ENCODE data around the gene UVRAG. TPM values are rescaled to one million over a fixed set of nuclear protein-coding genes. Genes with fewer than 3 reads are reported as not detected.
A peak's percentile ranks its signal among the peaks of the same experiment; 100 is the strongest.

UVRAG gene
- total RNA-seq, 1 donor = 28.2 TPM

DNA sequence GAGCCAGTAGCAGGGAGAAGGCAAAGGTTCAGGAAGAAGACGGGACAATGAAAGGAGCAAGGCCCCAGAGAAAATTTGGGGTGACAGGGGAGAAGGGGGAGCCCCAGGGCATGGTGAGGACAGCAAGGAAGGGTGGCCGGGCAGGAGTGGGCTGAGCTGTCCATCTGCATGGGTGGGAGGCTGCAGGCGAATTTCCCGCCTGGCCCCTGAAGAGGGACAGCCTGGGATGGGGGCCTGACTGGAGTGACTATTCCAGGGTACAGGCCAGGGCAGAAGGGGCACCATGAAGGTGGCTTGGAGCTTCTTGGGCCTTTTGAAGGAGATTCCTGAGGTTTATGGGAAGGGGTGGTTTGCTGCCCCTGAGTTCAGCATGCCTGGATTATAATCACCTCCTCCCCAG is 335.1 kb downstream of the UVRAG start:
- H4K20me1 ChIP-seq (ENCODE audit: insufficient read depth, low read length) = no peaks in the 10 kb centered on the region
- no peak overlapping the region for H3K27ac ChIP-seq (ENCODE audit: low read depth, low read length)
- H3K79me2 ChIP-seq (ENCODE audit: insufficient read depth, low read length) = no peaks in the 10 kb centered on the region
- no peak overlapping the region for H3K4me2 ChIP-seq (ENCODE audit: insufficient read depth, low read length)
- H3K27me3 ChIP-seq (ENCODE audit: insufficient read depth, low read length) = peaks cover 3% of the 10 kb centered on the region
- no peaks in the 10 kb centered on the region for H3K9me3 ChIP-seq (ENCODE audit: low read depth, low read length)
- peaks cover 3% of the 10 kb centered on the region for H3K4me1 ChIP-seq (ENCODE audit: insufficient read depth, low read length)
- no peak overlapping the region for H3K4me3 ChIP-seq (ENCODE audit: insufficient read depth, low read length)
- H3K36me3 ChIP-seq (ENCODE audit: insufficient read depth, low read length) = no peaks in the 10 kb centered on the region
- TF ChIP-seq, protein P1, sequence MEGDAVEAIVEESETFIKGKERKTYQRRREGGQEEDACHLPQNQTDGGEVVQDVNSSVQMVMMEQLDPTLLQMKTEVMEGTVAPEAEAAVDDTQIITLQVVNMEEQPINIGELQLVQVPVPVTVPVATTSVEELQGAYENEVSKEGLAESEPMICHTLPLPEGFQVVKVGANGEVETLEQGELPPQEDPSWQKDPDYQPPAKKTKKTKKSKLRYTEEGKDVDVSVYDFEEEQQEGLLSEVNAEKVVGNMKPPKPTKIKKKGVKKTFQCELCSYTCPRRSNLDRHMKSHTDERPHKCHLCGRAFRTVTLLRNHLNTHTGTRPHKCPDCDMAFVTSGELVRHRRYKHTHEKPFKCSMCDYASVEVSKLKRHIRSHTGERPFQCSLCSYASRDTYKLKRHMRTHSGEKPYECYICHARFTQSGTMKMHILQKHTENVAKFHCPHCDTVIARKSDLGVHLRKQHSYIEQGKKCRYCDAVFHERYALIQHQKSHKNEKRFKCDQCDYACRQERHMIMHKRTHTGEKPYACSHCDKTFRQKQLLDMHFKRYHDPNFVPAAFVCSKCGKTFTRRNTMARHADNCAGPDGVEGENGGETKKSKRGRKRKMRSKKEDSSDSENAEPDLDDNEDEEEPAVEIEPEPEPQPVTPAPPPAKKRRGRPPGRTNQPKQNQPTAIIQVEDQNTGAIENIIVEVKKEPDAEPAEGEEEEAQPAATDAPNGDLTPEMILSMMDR (IDR thresholded peaks at IDR 0.05; ENCODE audit: extremely low read depth, low read depth, low read length) = no peak
- DNase-seq (ENCODE audit: insufficient read length, low spot score, missing footprints) = no peak
- no peak overlapping the region for H2AFZ ChIP-seq (ENCODE audit: low read length)

DNA sequence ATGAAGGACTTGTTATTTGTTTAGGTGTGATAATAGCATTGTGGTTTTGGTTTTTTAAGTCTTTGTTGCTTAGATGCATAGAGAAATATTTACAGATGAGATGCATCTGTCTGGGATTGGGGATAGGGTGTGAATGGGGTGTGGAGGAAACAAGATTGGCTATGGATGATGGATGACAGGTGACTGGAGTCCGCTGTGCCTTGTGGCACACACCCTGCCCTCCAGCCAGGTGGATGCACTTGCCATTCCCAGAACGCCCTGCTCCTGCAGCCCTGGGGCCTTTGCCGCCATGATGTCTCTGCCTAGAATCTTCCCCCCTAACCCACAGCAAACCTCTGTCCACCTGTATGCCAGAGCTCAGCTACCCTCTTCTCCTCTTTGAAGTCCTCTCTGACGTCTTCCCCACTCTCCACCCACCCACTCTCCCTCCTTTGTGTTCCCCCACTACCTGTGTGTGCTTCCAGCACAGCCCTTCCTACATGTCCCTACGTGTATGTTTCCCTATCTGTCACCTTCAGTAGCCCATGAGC is 336.6 kb downstream of the UVRAG start:
- Histone ChIP-seq H3K4me1 (ENCODE audit: insufficient read depth, low read length) (peaks cover 3% of the 10 kb centered on the region), H3K9me3 (ENCODE audit: low read depth, low read length) (no peaks in the 10 kb centered on the region), H3K4me3 (ENCODE audit: insufficient read depth, low read length) (no peak overlapping the region), H3K27me3 (ENCODE audit: insufficient read depth, low read length) (peaks cover 3% of the 10 kb centered on the region), H2AFZ (ENCODE audit: low read length) (no peak overlapping the region), H3K27ac (ENCODE audit: low read depth, low read length) (no peak overlapping the region), H3K79me2 (ENCODE audit: insufficient read depth, low read length) (no peaks in the 10 kb centered on the region), H3K36me3 (ENCODE audit: insufficient read depth, low read length) (no peaks in the 10 kb centered on the region), H4K20me1 (ENCODE audit: insufficient read depth, low read length) (no peaks in the 10 kb centered on the region), H3K4me2 (ENCODE audit: insufficient read depth, low read length) (peak overlapping the region; percentile 90)
- peak; percentile 36 for DNase-seq (ENCODE audit: insufficient read length, low spot score, missing footprints)
- TF ChIP-seq, protein P1 (IDR thresholded peaks at IDR 0.05; ENCODE audit: extremely low read depth, low read depth, low read length) = no peak

DNA sequence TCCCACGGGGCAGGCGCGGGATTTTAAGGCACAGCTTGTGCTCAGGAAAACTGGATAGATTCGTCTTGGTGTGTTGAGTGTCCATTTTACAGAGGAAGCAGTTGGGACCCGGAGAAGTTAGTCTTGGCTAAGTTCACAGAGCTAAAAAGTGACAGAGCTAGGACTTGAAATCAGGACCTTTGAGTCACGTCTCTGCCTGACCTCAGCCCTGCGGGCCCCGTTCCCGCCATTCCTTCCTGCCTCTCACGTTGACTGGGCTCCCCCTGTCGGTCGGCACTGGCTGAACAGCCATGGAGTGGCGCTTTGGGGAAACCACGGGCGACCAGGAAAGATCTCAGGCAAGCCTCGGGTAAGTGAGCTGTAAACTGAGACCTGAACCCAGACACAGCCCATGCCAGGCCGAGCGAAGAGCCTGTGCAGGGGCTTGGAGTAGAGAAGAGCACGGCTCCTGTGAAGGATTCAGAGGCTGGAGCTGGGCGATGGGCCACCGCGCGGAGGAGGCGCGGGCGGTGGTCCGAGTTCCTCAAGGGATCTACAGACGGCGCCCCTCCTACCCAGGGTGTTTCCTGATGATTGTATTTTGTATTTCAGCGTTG is 337.2 kb downstream of the UVRAG start:
- TF ChIP-seq, protein P1 (IDR thresholded peaks at IDR 0.05; ENCODE audit: extremely low read depth, low read depth, low read length) = peak; percentile 99
- H3K27ac ChIP-seq (ENCODE audit: low read depth, low read length) = no peak overlapping the region
- no peaks in the 10 kb centered on the region for H3K9me3 ChIP-seq (ENCODE audit: low read depth, low read length)
- no peaks in the 10 kb centered on the region for H3K79me2 ChIP-seq (ENCODE audit: insufficient read depth, low read length)
- peak overlapping the region; percentile 92 for H2AFZ ChIP-seq (ENCODE audit: low read length)
- no peaks in the 10 kb centered on the region for H4K20me1 ChIP-seq (ENCODE audit: insufficient read depth, low read length)
- H3K4me2 ChIP-seq (ENCODE audit: insufficient read depth, low read length) = peak overlapping the region; percentile 90
- H3K36me3 ChIP-seq (ENCODE audit: insufficient read depth, low read length) = no peaks in the 10 kb centered on the region
- peaks cover 3% of the 10 kb centered on the region for H3K27me3 ChIP-seq (ENCODE audit: insufficient read depth, low read length)
- peaks cover 3% of the 10 kb centered on the region for H3K4me1 ChIP-seq (ENCODE audit: insufficient read depth, low read length)
- DNase-seq (ENCODE audit: insufficient read length, low spot score, missing footprints) = peak; percentile 97
- peak overlapping the region; percentile 71 for H3K4me3 ChIP-seq (ENCODE audit: insufficient read depth, low read length)

DNA sequence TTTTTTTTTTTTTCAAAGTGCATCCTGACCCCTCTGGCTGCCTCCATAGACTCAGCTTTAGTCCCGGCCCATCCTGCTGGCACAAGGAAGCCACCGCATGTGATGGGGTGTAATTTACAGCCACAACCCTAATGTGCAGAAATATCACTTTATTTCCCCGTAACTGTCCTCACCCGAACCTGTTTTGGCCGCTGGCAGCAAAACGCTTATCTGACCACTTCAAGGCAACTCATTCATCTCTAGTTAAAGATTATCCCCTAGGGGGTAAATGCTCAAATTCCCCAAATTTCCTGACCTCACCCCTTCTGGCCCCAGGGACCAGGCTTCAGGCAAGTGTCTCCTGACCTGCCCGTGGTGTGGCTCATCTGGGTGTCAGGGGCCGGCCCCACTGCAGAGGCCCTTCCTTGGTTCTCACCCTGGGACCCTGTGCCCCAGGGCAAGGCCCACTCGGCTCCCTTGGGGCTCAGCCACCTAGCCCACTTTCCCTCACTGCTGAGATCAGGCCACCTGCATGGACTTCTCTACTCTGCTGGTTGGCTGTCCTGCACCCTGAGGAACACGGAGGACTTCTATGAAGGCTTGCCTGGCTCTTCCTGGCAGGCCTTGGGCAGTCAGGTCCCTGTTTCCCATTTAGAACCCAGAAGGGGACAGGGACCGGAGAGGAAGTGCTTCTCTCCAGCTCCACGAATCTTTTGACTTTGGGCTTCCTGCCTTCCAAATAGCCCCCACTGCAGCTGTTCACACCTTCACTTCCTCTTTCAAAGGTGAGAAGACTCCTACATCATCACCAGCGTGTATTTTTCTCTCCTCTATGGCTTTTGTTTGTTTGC is 337.9 kb downstream of the UVRAG start:
- H3K36me3 ChIP-seq (ENCODE audit: insufficient read depth, low read length) = no peaks in the 10 kb centered on the region
- peak overlapping the region; percentile 90 for H3K4me2 ChIP-seq (ENCODE audit: insufficient read depth, low read length)
- TF ChIP-seq, protein P1 (IDR thresholded peaks at IDR 0.05; ENCODE audit: extremely low read depth, low read depth, low read length) = no peak
- peaks cover 3% of the 10 kb centered on the region for H3K4me1 ChIP-seq (ENCODE audit: insufficient read depth, low read length)
- no peaks in the 10 kb centered on the region for H4K20me1 ChIP-seq (ENCODE audit: insufficient read depth, low read length)
- peak overlapping the region; percentile 33 for H2AFZ ChIP-seq (ENCODE audit: low read length)
- H3K4me3 ChIP-seq (ENCODE audit: insufficient read depth, low read length) = peak overlapping the region; percentile 71
- H3K27ac ChIP-seq (ENCODE audit: low read depth, low read length) = no peak overlapping the region
- H3K79me2 ChIP-seq (ENCODE audit: insufficient read depth, low read length) = no peaks in the 10 kb centered on the region
- H3K9me3 ChIP-seq (ENCODE audit: low read depth, low read length) = no peaks in the 10 kb centered on the region
- DNase-seq (ENCODE audit: insufficient read length, low spot score, missing footprints) = peak; percentile 79
- peaks cover 7% of the 10 kb centered on the region for H3K27me3 ChIP-seq (ENCODE audit: insufficient read depth, low read length)

Measured in osteoblast (primary cell).